ENCODE results near the gene UNC45B.

GRCh38 chr17:35188111-35188510 is 40.5 kb downstream of the UNC45B start:
- no peak for TF ChIP-seq GTF2F1 (IDR thresholded peaks at IDR 0.05; ENCODE audit: borderline replicate concordance, low read depth, low read length)
- no peak for TF ChIP-seq CTCF (IDR thresholded peaks at IDR 0.05; ENCODE audit: control extremely low read depth in 1 of 3, insufficient read depth in 1 of 3, low read depth in 1 of 3, low read length in 3 of 3)
- TF ChIP-seq CHD2 (IDR thresholded peaks at IDR 0.05; ENCODE audit: low read length) = no peak
- TF ChIP-seq TAF1 (IDR thresholded peaks at IDR 0.05; ENCODE audit: low read depth, low read length) = no peak
- no peak for TF ChIP-seq POLR2AphosphoS5 (IDR thresholded peaks at IDR 0.05; ENCODE audit: low read depth, low read length)
- TF ChIP-seq SUZ12 (IDR thresholded peaks at IDR 0.05; ENCODE audit: low read length) = no peak
- no peak for TF ChIP-seq YY1 (IDR thresholded peaks at IDR 0.05; ENCODE audit: low read depth, low read length)
- no peak for TF ChIP-seq ZNF274 (IDR thresholded peaks at IDR 0.05; ENCODE audit: borderline replicate concordance, extremely low read depth, low read length)
- no peak for TF ChIP-seq RAD21 (IDR thresholded peaks at IDR 0.05 in 1 of 2, conservative IDR thresholded peaks at IDR 0.05 in 1 of 2; ENCODE audit: low read depth in 2 of 2, low read length in 2 of 2)
